A204.1 (cell line): Measurements from ENCODE around the gene BTF3L4.
"Not testable (repeated sequence)": the region's sequence is repeated elsewhere in the genome, so short reads cannot be mapped to it uniquely, and the experiment has no call there.

Source experiments
- FAIRE-seq: peaks from 2 replicates; lab custom pipeline; 2012; peaks lifted over from hg19 to GRCh38; lab: Jason Lieb, UNC

Gene BTF3L4

DNA sequence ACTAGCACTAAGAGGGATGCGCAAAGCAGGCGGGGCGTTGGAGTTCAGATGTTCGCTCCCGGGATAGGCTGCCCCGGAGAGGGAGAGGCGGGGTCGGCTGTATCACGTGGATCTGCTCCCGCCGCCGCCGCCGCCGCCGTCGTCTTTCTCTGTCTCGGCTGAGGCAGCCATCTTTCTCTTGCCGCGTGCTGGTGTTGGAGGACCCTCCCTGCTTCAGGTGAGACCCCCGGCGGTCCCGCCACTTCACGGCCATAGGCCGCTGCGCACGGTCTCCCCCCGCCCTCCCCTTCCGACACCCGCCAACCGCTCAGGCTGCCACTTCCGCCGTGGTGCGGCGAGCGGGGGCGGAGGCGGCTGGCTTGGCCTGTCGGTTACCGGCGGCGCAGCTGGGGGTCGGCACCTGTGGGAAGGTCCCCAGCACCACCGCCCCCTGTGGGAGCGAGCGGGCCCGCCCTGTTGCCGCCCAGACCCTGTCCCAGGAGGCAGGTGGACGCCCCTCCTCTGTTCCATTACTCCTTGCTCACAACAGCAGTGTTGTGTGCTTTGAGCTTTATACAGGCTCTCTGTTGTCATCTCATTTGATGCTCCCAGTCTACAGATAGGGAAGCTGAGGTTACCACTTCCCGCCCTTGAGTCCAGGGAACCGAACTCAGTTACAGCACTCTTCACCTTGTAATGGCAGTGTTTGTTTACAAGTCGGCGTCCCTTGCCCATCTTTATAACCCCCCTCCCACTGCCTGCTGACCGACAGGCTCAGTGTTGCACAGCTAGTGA, at the start of gene BTF3L4:
Gene BTF3L4 (plus strand): TSS at position 133 of the 774 bp plus-strand sequence. CDS start 3,553 bp downstream, outside the sequence.
- FAIRE-seq, result peak; percentile 78

GRCh38 chr1:52007215-52008002, 48.7 kb upstream of the BTF3L4 start:
- no peak for FAIRE-seq

GRCh38 chr1:52008071-52008809, 47.9 kb upstream of the BTF3L4 start:
- FAIRE-seq, result no peak

DNA sequence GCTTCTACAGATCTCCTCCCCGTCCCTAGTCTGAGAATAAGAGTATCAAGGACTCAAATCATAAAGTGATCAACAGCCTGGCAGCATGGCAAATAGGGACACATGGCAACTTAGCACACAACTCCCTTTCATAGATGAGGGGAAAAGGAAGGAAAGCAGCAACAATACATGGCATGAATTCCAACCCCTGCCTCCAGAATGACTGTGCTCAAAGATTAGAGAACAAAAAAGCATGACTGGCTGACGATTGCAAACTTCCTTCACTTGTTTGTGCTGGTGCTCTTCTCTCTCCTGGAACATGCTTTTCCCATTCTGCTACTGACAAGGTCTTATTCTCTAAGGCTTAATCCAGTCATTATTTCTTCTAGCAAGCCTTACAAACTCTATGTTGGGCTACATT, 34.0 kb upstream of the BTF3L4 start:
- FAIRE-seq, result no peak

DNA sequence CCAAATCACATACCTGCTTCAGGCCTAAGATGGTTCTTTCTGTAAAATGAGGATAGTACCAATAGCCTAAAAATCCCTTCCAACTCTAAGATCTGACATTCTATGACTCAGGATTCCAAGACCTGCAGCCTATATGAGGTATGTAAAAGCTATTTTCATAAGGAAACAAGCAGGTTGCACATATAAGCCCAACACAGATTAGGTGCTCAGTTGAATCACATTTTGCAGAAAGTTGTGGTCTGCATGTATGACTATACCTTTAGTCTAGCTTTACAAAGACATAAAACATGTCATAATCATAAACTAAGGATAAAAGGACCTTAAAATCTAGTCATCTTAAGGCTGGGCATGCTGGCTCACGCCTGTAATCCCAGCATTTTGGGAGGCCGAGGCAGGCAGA, 29.8 kb upstream of the BTF3L4 start:
- no peak for FAIRE-seq

DNA sequence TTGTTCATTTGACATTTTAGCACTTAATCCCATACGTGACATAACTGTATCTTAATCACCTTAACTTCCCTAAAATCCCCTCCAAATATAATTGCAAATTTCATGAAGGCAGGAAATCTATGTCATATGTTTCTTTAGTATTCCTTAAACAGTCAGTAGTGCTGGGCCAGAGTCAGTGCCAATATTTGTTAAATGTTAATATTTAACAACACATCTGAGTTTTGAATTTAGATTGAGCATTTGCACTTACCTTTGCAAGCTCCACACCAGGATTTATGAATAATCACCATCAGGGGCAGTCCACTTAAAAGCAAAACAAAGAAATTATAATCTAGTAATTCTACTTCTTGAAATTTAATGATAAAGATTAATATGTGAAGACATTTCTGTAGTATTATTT, 27.8 kb upstream of the BTF3L4 start:
- no peak for FAIRE-seq

DNA sequence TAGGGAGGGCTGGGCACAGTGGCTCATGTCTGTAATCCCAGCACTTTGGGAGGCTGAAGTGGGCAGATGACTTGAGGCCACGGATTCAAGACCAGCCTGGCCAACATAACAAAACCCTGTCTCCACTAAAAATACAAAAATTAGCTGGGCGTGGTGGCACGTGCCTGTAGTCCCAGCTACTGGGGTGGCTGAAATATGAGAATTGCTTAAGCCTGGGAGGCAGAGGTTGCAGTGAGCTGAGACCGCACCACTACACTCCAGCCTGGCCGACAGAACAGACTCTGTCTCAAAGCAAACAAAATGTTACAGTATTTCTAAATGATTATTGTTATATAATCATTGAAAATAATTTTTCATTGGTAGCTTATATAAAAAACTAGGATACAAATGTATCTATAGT, 27.3 kb upstream of the BTF3L4 start:
- FAIRE-seq, result not testable (repeated sequence)

- no peak for FAIRE-seq
Observed at GRCh38 chr1:52032124-52032784, 23.8 kb upstream of the BTF3L4 start.

DNA sequence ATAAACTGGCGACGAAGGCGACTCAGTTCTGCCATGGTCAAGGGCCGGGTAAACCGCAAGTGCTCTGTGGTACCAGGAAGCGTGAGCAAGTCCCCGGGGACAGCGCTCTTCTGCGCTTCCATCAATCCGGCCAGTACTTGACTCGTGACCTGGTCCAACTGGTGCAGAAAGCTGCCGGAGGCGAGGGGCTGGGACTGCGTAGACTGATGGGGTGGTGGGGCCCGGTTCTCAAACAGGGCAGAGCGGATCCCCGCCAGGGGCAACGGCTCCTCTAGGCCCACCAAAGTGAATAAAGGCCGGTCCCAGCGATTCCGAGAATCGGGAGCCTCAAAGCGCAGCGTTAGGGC, 23.3 kb upstream of the BTF3L4 start:
- FAIRE-seq, result no peak

DNA sequence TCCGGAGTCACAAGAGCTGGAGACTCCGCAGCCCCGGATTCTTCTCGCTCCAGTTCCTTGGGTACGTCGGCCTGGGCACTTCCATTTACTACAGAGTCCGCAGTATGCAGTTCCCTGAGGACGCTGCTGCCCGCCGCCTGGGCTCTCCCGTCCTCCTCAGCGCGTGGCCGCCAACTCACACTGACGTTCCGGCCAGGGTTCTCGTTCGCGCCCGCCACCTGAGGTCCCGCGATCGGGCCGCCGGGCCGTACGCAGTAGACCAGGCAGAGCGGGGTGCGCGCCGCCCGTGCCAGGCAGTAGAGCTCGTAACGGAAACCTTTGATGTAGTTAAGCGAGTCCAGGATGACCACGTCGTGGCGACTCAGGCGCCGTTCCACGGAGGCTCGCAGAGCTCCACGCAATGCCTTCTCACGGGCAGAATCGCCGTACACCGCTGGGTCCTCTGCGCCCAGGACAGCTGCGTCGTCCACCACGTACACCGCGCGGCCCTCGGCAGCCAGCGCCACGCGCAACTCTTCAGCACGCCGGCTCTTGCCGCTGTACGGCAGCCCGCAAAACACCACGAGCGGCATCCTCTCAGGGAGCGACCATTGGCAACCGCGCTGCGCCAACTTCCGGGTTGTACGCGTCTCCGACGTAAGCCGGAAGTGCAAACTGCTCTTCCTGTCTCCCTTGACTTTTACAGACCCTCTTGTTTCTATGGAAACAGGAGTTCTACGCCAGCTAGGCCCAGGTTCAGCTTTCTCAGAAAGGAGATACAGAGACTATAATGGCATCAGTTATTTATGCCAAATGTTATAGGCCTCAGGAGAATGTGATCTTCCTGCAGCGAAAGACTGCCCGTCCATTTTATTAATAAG, 22.7 kb upstream of the BTF3L4 start, which contains the start of gene KTI12:
Gene KTI12 (minus strand): TSS at position 621 of the 860 bp plus-strand sequence. CDS start 49 bp downstream, at position 572.
- peak; percentile 65 for FAIRE-seq

- no peak for FAIRE-seq
Observed at GRCh38 chr1:52034050-52034384, 22.1 kb upstream of the BTF3L4 start.

DNA sequence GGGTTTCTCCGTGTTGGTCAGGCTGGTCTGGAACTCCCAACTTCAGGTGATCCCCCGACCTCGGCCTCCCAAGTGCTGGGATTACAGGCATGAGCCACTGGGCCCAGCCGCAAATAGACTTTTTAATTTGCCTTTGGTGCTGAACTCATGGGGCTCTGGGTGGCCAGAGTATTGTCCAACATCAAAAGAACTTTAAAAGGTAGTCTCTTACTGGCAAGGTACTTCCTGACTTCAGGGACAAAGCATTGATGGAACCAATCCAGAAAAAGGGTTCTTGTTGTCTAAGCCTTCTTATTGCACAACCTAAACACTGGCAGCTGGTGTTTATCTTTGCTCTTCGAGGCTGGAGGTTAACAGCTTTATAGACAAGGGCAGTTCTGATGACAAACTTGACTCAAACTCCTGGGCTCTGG, 18.7 kb upstream of the BTF3L4 start:
- no peak for FAIRE-seq

- no peak for FAIRE-seq
Observed at GRCh38 chr1:52037909-52038308, 18.2 kb upstream of the BTF3L4 start.

DNA sequence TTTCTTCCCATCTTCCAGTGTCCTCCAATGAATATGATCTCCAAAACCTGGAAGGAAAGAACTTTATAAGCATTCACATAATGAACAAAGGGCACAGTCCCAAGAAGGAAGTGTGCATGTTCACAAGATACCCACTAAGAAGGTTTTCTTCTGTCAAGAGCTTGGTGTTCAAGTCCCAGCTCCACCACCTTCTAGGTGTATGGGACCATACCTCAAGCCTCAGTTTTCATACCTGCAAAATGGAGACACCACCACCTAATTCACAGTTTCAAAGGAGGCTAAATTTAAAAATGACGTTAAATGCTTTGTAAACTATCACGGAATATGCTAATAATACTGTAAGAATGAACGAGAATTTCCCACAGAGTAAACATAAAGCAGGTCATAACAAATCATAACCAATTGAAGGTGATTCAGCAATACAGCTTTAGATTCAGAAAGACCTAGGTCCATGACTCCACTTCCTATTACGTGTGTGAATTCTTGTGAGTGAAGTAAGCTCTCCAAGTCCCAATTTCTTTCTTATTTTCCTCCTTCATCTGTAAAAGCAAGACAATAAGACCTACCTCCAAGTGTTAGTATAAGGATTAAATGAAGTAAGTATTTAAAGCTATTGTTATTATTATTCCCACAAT, 14.4 kb upstream of the BTF3L4 start:
- no peak for FAIRE-seq

DNA sequence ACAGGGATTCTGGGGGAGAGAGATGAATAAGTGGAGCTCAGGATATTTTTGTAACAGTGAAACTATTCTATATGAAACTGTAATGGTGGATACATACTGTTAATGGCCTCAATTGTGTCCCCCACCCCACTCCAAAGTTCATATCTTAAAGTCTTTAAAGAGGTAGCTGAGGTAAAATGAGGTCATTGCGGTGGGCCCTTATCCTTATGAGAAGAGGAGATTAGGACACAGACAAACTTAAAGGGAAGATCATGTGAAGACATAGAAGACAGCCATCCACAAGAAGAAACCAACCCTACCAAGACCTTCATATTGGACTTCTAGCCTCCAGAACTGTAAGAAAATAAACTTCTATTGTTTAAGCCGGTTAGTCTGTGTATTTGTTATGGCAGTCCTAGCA, 10.9 kb upstream of the BTF3L4 start:
- no peak for FAIRE-seq

DNA sequence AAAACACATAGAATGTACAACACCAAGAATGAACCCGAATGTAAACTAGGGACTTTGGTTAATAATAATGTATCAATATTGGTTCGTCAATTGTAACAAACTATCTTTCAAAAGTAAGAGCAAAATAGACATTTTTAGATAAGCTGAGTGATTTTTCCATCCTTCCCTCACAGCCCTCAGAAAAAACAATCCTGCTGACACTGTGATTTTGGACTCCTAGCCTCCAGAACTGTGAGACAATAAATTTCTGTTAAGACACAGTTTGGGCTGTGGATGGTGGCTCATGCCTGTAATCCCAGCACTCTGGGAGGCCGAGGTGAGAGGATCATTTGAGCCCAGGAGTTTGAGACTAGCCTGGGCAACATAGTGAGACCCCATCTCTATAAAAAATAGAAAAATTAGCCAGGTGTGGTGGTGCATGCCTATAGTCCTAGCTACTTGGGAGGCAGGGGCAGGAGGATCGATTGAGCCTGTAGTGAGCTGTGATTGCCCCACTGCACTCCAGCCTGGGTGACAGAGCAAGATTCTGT, 10.4 kb upstream of the BTF3L4 start:
- not testable (repeated sequence) for FAIRE-seq

DNA sequence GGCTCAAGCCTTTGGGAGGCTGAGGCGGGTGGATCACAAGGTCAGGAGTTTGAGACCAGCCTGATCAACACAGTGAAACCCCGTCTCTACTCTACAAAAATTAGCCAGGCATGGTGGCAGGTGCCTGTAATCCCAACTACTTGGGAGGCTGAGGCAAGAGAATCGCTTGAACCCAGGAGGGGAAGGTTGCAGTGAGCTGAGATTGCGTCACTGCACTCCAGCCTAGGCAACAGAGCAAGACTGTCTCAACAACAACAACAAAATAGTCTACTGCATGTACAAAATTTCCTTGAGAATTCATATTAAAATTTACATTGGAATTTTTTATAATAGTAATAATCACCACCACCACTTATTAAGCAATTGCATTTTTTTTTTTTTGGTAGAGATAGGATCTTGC, 6.8 kb upstream of the BTF3L4 start:
- not testable (repeated sequence) for FAIRE-seq

DNA sequence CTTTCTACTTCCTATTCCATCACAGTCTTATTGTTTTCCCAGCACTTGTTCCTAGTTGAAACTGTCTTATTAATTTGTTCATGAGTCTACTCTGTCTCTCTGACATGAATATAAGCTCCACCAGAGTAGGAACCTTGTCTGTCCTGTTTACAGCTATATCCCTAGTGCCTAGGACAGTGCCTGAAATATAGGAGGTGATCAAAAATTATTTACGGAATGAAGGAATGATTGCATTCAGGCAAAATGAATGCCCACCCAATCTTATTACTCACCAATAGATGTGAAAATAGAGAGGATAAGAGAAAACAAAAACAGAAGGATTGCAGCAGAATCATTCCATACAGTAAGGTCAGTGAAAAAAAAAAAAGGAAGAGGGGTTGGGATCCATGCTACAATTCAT, 2.2 kb upstream of the BTF3L4 start:
- no peak for FAIRE-seq

DNA sequence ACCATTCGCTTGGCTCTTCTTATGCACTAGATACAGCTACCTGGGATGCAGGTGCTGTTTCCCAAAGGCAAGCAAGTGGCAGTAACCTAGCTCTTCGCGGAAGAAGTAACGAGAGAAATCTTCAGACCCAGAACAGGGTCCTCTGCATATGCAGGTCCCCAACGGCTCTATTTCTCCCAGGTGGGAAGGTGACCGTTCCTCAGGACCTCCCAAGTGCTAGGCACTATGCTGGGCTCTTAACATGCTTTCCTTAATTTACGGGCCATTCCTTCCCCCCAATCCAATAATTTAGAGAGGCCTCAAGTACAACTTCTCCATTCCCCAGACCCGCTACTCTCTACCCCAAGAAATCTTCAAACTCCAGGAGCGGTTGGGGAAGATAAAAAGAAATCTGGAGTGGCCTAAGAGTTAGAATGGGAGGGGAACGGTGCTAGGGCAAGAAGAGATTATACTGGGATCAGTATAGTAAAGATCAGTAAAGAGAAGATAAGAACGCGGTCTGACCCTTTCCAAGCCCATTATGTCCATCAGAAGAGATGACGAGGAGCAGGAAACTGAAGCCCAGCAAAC, 1.5 kb upstream of the BTF3L4 start:
- FAIRE-seq, result no peak
